ENCODE data around the gene MOGAT2. TPM values are rescaled to one million over a fixed set of nuclear protein-coding genes. Genes with fewer than 3 reads are reported as not detected.

MOGAT2 gene
- total RNA-seq, 1 experiment from 2014 or later: 0.12 TPM

DNA sequence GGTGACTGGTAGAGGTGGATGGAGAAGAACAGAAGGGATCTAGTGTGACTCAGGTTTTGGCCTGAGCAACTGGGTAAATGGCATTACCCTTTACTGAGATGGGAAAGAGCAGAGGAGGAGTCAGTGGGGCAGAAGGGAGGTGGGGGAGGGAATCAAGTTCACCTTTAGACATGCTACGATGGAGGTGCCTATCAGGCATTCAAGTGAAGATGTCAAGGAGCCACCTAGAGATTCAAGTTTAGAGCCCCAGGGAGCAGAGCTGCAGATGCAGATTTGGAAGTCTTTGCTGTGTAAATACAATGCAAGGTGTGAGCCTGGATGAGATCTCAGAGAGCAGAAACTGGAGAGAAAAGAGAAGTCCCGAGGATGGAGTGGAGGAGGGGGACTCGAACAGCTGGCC lies 979 bp upstream of the MOGAT2 start:
- Histone ChIP-seq H3K9ac (ENCODE audit: low read length) (no peak overlapping the region), H3K4me2 (ENCODE audit: low read length) (no peak overlapping the region), H2AFZ (ENCODE audit: low read depth, low read length, poor library complexity, severe bottlenecking) (no peak overlapping the region), H3K4me1 (ENCODE audit: control insufficient read depth in 1 of 2, insufficient read depth in 2 of 2, low read length in 2 of 2) (peaks cover 0 to 4% of the 10 kb centered on the region in 2 experiments; a peak in 1 of 4 replicates), H3K27me3 (ENCODE audit: insufficient read depth, low read length) (no peaks in the 10 kb centered on the region), H4K20me1 (ENCODE audit: insufficient read depth) (no peaks in the 10 kb centered on the region), H3K79me2 (ENCODE audit: insufficient read depth, low read length) (no peaks in the 10 kb centered on the region), H3K9me3 (ENCODE audit: control insufficient read depth in 1 of 2, insufficient read depth in 1 of 2, low read depth in 1 of 2, low read length in 2 of 2) (no peaks in the 10 kb centered on the region), H3K9me2 (ENCODE audit: insufficient read depth) (no peaks in the 10 kb centered on the region), H3K36me3 (ENCODE audit: control insufficient read depth in 1 of 2, insufficient read depth in 2 of 2, low read length in 2 of 2) (no peaks in the 10 kb centered on the region), H3K27ac (ENCODE audit: low read depth, low read length) (no peak overlapping the region), H3K4me3 (replicated peaks in 1 of 2; ENCODE audit: low read depth in 1 of 2, low read length in 2 of 2) (no peak overlapping the region)
- CTCF ChIA-PET: no interaction called here
- DNase-seq (ENCODE audit: low read depth, low spot score) (no peak), ATAC-seq (no peak)
- POLR2A ChIA-PET: no interaction called here
- intact Hi-C loops (cut with micrococcal nuclease): no loop called here
- no peak for TF ChIP-seq EGR1 (IDR thresholded peaks at IDR 0.05; ENCODE audit: low read depth)
- TF ChIP-seq TCF7L2 (IDR thresholded peaks at IDR 0.05; ENCODE audit: borderline replicate concordance, extremely low read depth, insufficient read depth, insufficient read length): no peak
- TF ChIP-seq JUND (IDR thresholded peaks at IDR 0.05): no peak
- TF ChIP-seq EZH2 (IDR thresholded peaks at IDR 0.05): no peak
- TF ChIP-seq, protein P1, sequence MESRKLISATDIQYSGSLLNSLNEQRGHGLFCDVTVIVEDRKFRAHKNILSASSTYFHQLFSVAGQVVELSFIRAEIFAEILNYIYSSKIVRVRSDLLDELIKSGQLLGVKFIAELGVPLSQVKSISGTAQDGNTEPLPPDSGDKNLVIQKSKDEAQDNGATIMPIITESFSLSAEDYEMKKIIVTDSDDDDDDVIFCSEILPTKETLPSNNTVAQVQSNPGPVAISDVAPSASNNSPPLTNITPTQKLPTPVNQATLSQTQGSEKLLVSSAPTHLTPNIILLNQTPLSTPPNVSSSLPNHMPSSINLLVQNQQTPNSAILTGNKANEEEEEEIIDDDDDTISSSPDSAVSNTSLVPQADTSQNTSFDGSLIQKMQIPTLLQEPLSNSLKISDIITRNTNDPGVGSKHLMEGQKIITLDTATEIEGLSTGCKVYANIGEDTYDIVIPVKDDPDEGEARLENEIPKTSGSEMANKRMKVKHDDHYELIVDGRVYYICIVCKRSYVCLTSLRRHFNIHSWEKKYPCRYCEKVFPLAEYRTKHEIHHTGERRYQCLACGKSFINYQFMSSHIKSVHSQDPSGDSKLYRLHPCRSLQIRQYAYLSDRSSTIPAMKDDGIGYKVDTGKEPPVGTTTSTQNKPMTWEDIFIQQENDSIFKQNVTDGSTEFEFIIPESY (IDR thresholded peaks at IDR 0.05; ENCODE audit: extremely low read depth, insufficient replicate concordance, low read length): no peak
- TF ChIP-seq POLR2A (IDR thresholded peaks at IDR 0.05; ENCODE audit: borderline replicate concordance, extremely low read depth, insufficient read depth, insufficient read length): no peak
- no peak for TF ChIP-seq SIN3A (IDR thresholded peaks at IDR 0.05; ENCODE audit: low read depth)
- TF ChIP-seq, protein P2, sequence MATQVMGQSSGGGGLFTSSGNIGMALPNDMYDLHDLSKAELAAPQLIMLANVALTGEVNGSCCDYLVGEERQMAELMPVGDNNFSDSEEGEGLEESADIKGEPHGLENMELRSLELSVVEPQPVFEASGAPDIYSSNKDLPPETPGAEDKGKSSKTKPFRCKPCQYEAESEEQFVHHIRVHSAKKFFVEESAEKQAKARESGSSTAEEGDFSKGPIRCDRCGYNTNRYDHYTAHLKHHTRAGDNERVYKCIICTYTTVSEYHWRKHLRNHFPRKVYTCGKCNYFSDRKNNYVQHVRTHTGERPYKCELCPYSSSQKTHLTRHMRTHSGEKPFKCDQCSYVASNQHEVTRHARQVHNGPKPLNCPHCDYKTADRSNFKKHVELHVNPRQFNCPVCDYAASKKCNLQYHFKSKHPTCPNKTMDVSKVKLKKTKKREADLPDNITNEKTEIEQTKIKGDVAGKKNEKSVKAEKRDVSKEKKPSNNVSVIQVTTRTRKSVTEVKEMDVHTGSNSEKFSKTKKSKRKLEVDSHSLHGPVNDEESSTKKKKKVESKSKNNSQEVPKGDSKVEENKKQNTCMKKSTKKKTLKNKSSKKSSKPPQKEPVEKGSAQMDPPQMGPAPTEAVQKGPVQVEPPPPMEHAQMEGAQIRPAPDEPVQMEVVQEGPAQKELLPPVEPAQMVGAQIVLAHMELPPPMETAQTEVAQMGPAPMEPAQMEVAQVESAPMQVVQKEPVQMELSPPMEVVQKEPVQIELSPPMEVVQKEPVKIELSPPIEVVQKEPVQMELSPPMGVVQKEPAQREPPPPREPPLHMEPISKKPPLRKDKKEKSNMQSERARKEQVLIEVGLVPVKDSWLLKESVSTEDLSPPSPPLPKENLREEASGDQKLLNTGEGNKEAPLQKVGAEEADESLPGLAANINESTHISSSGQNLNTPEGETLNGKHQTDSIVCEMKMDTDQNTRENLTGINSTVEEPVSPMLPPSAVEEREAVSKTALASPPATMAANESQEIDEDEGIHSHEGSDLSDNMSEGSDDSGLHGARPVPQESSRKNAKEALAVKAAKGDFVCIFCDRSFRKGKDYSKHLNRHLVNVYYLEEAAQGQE (IDR thresholded peaks at IDR 0.05; ENCODE audit: low read depth): no peak
- no peak for TF ChIP-seq RAD21 (IDR thresholded peaks at IDR 0.05; ENCODE audit: low read depth)
- TF ChIP-seq ZFX (IDR thresholded peaks at IDR 0.05): no peak
- no peak for TF ChIP-seq ZNF274 (IDR thresholded peaks at IDR 0.05; ENCODE audit: low read depth, low read length)
- TF ChIP-seq, protein P3, sequence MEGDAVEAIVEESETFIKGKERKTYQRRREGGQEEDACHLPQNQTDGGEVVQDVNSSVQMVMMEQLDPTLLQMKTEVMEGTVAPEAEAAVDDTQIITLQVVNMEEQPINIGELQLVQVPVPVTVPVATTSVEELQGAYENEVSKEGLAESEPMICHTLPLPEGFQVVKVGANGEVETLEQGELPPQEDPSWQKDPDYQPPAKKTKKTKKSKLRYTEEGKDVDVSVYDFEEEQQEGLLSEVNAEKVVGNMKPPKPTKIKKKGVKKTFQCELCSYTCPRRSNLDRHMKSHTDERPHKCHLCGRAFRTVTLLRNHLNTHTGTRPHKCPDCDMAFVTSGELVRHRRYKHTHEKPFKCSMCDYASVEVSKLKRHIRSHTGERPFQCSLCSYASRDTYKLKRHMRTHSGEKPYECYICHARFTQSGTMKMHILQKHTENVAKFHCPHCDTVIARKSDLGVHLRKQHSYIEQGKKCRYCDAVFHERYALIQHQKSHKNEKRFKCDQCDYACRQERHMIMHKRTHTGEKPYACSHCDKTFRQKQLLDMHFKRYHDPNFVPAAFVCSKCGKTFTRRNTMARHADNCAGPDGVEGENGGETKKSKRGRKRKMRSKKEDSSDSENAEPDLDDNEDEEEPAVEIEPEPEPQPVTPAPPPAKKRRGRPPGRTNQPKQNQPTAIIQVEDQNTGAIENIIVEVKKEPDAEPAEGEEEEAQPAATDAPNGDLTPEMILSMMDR (IDR thresholded peaks at IDR 0.05 in 2 of 3, conservative IDR thresholded peaks at IDR 0.05 in 1 of 3; ENCODE audit: borderline replicate concordance in 1 of 3, insufficient read depth in 1 of 3, low read depth in 2 of 3, low read length in 2 of 3): no peak
- TF ChIP-seq EZH2phosphoT487 (IDR thresholded peaks at IDR 0.05; ENCODE audit: borderline replicate concordance): no peak
- no peak for TF ChIP-seq POLR2AphosphoS5 (IDR thresholded peaks at IDR 0.05; ENCODE audit: low read depth, low read length)
- no peak for TF ChIP-seq YY1 (IDR thresholded peaks at IDR 0.05; ENCODE audit: extremely low read depth, insufficient replicate concordance, low read depth, low read length)
- TF ChIP-seq FOSL1 (IDR thresholded peaks at IDR 0.05; ENCODE audit: low read depth): no peak
- TF ChIP-seq CEBPB (IDR thresholded peaks at IDR 0.05; ENCODE audit: low read depth): no peak
- no peak for TF ChIP-seq CBX3 (IDR thresholded peaks at IDR 0.05; ENCODE audit: low read depth)
- TF ChIP-seq, protein P4, sequence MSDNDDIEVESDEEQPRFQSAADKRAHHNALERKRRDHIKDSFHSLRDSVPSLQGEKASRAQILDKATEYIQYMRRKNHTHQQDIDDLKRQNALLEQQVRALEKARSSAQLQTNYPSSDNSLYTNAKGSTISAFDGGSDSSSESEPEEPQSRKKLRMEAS (IDR thresholded peaks at IDR 0.05): no peak
- TF ChIP-seq ELF1 (IDR thresholded peaks at IDR 0.05; ENCODE audit: borderline replicate concordance, low read depth): no peak
- RAD21 ChIA-PET (ENCODE audit: low non-redundant PET in 1 of 2, low total read pairs in 2 of 2, uncharacterized antibody in 2 of 2, unreplicated experiment in 2 of 2): no interaction called here
- BruUV-seq (replicated peaks): no TSS peak
